ENCODE data around the gene IL1RAPL1. TPM values are rescaled to one million over a fixed set of nuclear protein-coding genes. Genes with fewer than 3 reads are reported as not detected.

IL1RAPL1 gene
- total RNA-seq, 5 donors from 2014 or later (not counting 1 experiment from before 2014, with no cell fraction given): not detected

GRCh38 chrX:29762006-29762405 is 1174.8 kb downstream of the IL1RAPL1 start:
- H3K4me3 ChIP-seq (ENCODE audit: control insufficient read depth in 1 of 2, extremely low read depth in 1 of 2, low read length in 1 of 2): no peak overlapping the region
- WGBS (ENCODE audit: insufficient coverage): no CpG with 5 or more reads among the region's 4 CpGs
- H3K9me3 ChIP-seq: peaks cover 2% of the 10 kb centered on the region
- no peaks in the 10 kb centered on the region for H3K36me3 Mint-ChIP-seq
- DNase-seq (no peak), ATAC-seq (replicated peaks in 1 of 4) (no peak)
- no peaks in the 10 kb centered on the region for H3K27me3 Mint-ChIP-seq
- H3K27me3 ChIP-seq (replicated peaks in 1 of 2; ENCODE audit: control insufficient read depth in 2 of 2, extremely low read depth in 1 of 2, insufficient read depth in 2 of 2, low read length in 1 of 2): no peaks in the 10 kb centered on the region
- H3K27ac Mint-ChIP-seq: no peak overlapping the region
- CTCF ChIA-PET: no interaction called here
- POLR2A ChIA-PET: no interaction called here
- no peaks in the 10 kb centered on the region for H3K4me1 ChIP-seq (ENCODE audit: control insufficient read depth in 1 of 2, extremely low read depth in 1 of 2, insufficient read depth in 2 of 2, low read length in 2 of 2)
- H3K9me3 Mint-ChIP-seq: no peaks in the 10 kb centered on the region
- no peaks in the 10 kb centered on the region for H3K36me3 ChIP-seq (ENCODE audit: control insufficient read depth in 2 of 2, extremely low read depth in 1 of 2, insufficient read depth in 1 of 2, low read length in 1 of 2)
- no peaks in the 10 kb centered on the region for H3K4me1 Mint-ChIP-seq
- H3K4me3 Mint-ChIP-seq: no peak overlapping the region
- no peak overlapping the region for H3K27ac ChIP-seq (ENCODE audit: low read length)

DNA sequence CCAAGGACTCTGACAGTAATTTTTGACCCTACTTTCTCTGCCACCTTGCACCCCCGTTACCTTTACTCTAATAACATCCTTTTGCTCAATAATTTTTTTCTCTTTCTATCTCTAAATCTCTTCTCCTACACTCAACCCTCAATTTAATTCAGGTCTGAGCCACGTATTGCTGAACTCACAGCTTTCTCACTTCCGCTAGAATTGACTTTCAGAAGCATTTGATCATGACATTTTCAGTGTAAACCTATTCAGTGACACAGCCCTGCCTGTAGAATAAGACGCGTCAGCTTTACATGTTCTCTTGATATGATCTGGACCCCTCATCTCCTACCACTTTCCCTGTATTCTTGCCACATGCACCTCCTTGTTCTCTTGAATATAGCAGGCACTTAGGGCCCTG is 1188.6 kb downstream of the IL1RAPL1 start:
- no peaks in the 10 kb centered on the region for H3K4me1 ChIP-seq (ENCODE audit: control insufficient read depth in 1 of 2, extremely low read depth in 1 of 2, insufficient read depth in 2 of 2, low read length in 2 of 2)
- Mint-ChIP-seq H3K27me3 (no peaks in the 10 kb centered on the region), H3K4me1 (no peaks in the 10 kb centered on the region), H3K4me3 (no peak overlapping the region), H3K9me3 (no peaks in the 10 kb centered on the region), H3K36me3 (no peaks in the 10 kb centered on the region), H3K27ac (no peak overlapping the region)
- no peaks in the 10 kb centered on the region for H3K27me3 ChIP-seq (replicated peaks in 1 of 2; ENCODE audit: control insufficient read depth in 2 of 2, extremely low read depth in 1 of 2, insufficient read depth in 2 of 2, low read length in 1 of 2)
- H3K36me3 ChIP-seq (ENCODE audit: control insufficient read depth in 2 of 2, extremely low read depth in 1 of 2, insufficient read depth in 1 of 2, low read length in 1 of 2): no peaks in the 10 kb centered on the region
- ATAC-seq (replicated peaks in 1 of 4): no peak
- H3K27ac ChIP-seq (ENCODE audit: low read length): no peak overlapping the region
- no peak for DNase-seq
- WGBS (ENCODE audit: insufficient coverage): 83% methylated on average over 4 of the region's 5 CpGs
- POLR2A ChIA-PET: no interaction called here
- CTCF ChIA-PET: no interaction called here
- H3K9me3 ChIP-seq: no peaks in the 10 kb centered on the region
- H3K4me3 ChIP-seq (ENCODE audit: control insufficient read depth in 1 of 2, extremely low read depth in 1 of 2, low read length in 1 of 2): no peak overlapping the region

GRCh38 chrX:29787656-29788055 is 1200.4 kb downstream of the IL1RAPL1 start:
- no CpG with 5 or more reads among the region's 2 CpGs for WGBS (ENCODE audit: insufficient coverage)
- H3K9me3 Mint-ChIP-seq: peaks cover 3 to 14% (median 4%) of the 10 kb centered on the region in 3 donors
- Histone ChIP-seq H3K27me3 (replicated peaks in 1 of 2; ENCODE audit: control insufficient read depth in 2 of 2, extremely low read depth in 1 of 2, insufficient read depth in 2 of 2, low read length in 1 of 2) (no peaks in the 10 kb centered on the region), H3K4me3 (ENCODE audit: control insufficient read depth in 1 of 2, extremely low read depth in 1 of 2, low read length in 1 of 2) (no peak overlapping the region), H3K36me3 (ENCODE audit: control insufficient read depth in 2 of 2, extremely low read depth in 1 of 2, insufficient read depth in 1 of 2, low read length in 1 of 2) (no peaks in the 10 kb centered on the region), H3K9me3 (no peaks in the 10 kb centered on the region), H3K4me1 (ENCODE audit: control insufficient read depth in 1 of 2, extremely low read depth in 1 of 2, insufficient read depth in 2 of 2, low read length in 2 of 2) (no peaks in the 10 kb centered on the region), H3K27ac (ENCODE audit: low read length) (no peak overlapping the region)
- no peaks in the 10 kb centered on the region for H3K4me1 Mint-ChIP-seq
- CTCF ChIA-PET: no interaction called here
- DNase-seq: no peak
- H3K36me3 Mint-ChIP-seq: no peaks in the 10 kb centered on the region
- ATAC-seq (replicated peaks in 1 of 4): no peak
- POLR2A ChIA-PET: no interaction called here
- no peak overlapping the region for H3K4me3 Mint-ChIP-seq
- H3K27me3 Mint-ChIP-seq: peaks cover 0 to 4% of the 10 kb centered on the region in 2 donors
- no peak overlapping the region for H3K27ac Mint-ChIP-seq

DNA sequence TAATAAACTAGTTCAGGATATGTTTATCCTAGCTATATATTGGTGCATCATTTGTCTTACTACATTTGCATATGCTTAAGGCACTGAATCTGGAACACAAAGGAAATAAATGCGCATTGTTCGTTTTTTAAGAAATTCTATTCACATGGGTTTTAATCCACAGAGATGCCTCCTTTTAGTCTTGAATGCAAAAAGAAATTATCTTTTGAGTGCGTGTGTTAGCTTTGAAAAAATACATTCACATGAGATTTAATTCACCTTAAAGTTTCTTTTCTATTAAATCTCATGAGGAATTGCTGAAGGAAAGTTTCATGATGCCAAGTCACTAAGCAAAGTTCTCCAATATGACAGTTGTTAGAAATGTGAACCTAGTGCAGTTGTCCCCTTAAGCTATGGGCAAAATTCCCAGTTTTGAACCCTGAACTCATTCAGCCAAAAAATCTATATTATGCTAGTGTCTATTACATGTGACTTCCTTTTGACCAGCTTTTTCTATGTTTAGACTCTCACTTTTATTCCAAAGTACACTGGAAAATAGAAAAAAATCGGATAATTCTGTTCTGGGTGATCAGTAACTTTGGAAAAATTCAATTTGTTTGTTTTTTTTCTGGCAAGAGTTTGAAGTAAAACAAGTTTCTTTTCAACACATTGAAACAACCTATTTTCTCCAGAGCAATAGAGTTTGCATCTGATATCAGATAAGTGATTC is 1201.9 kb downstream of the IL1RAPL1 start:
- Mint-ChIP-seq H3K4me1 (no peaks in the 10 kb centered on the region), H3K9me3 (peaks cover 0 to 9% (median 2%) of the 10 kb centered on the region in 3 donors), H3K36me3 (no peaks in the 10 kb centered on the region), H3K27me3 (peaks cover 0 to 3% of the 10 kb centered on the region in 2 donors), H3K4me3 (no peak overlapping the region), H3K27ac (no peak overlapping the region)
- ATAC-seq (replicated peaks in 1 of 4) (no peak), DNase-seq (no peak)
- POLR2A ChIA-PET: no interaction called here
- Histone ChIP-seq H3K9me3 (no peaks in the 10 kb centered on the region), H3K36me3 (ENCODE audit: control insufficient read depth in 2 of 2, extremely low read depth in 1 of 2, insufficient read depth in 1 of 2, low read length in 1 of 2) (no peaks in the 10 kb centered on the region), H3K27me3 (replicated peaks in 1 of 2; ENCODE audit: control insufficient read depth in 2 of 2, extremely low read depth in 1 of 2, insufficient read depth in 2 of 2, low read length in 1 of 2) (no peaks in the 10 kb centered on the region), H3K4me1 (ENCODE audit: control insufficient read depth in 1 of 2, extremely low read depth in 1 of 2, insufficient read depth in 2 of 2, low read length in 2 of 2) (no peaks in the 10 kb centered on the region), H3K4me3 (ENCODE audit: control insufficient read depth in 1 of 2, extremely low read depth in 1 of 2, low read length in 1 of 2) (no peak overlapping the region), H3K27ac (ENCODE audit: low read length) (no peak overlapping the region)
- no CpG with 5 or more reads among the region's 4 CpGs for WGBS (ENCODE audit: insufficient coverage)
- CTCF ChIA-PET: no interaction called here

- Histone ChIP-seq H3K4me1 (ENCODE audit: control insufficient read depth in 1 of 2, extremely low read depth in 1 of 2, insufficient read depth in 2 of 2, low read length in 2 of 2) (no peaks in the 10 kb centered on the region), H3K36me3 (ENCODE audit: control insufficient read depth in 2 of 2, extremely low read depth in 1 of 2, insufficient read depth in 1 of 2, low read length in 1 of 2) (no peaks in the 10 kb centered on the region), H3K9me3 (no peaks in the 10 kb centered on the region), H3K27me3 (replicated peaks in 1 of 2; ENCODE audit: control insufficient read depth in 2 of 2, extremely low read depth in 1 of 2, insufficient read depth in 2 of 2, low read length in 1 of 2) (no peaks in the 10 kb centered on the region), H3K27ac (ENCODE audit: low read length) (no peak overlapping the region), H3K4me3 (ENCODE audit: control insufficient read depth in 1 of 2, extremely low read depth in 1 of 2, low read length in 1 of 2) (no peak overlapping the region)
- Mint-ChIP-seq H3K4me3 (no peak overlapping the region), H3K27me3 (no peaks in the 10 kb centered on the region), H3K27ac (no peak overlapping the region), H3K36me3 (no peaks in the 10 kb centered on the region), H3K9me3 (no peaks in the 10 kb centered on the region), H3K4me1 (no peaks in the 10 kb centered on the region)
- DNase-seq: no peak
- ChIA-PET CTCF (no interaction called here), POLR2A (no interaction called here)
- ATAC-seq (replicated peaks in 1 of 4): no peak
- WGBS (ENCODE audit: insufficient coverage): no CpG with 5 or more reads among the region's 5 CpGs
Measured at GRCh38 chrX:29792335-29792734, 1205.1 kb downstream of the IL1RAPL1 start.

DNA sequence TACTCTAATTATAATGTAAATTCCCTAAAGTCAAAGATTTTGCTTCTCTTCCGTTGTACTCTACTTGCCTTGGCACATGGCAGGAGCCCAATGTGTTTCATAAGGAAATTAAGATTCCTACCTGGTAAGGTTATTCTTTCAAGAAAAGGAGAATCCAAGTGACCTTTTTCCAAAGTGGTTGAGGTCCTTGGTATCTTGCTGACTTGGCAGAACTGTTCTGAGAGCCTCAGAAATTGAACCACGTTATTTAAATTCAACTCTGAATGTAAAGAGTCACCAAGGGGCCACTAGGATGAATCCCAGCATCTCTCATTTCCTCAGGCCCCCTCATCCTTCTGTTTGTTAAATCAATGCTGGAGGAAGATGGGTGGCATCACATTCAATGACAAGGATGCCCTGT is 1209.9 kb downstream of the IL1RAPL1 start:
- no peaks in the 10 kb centered on the region for H3K36me3 ChIP-seq (ENCODE audit: control insufficient read depth in 2 of 2, extremely low read depth in 1 of 2, insufficient read depth in 1 of 2, low read length in 1 of 2)
- CTCF ChIA-PET: no interaction called here
- no peaks in the 10 kb centered on the region for H3K27me3 ChIP-seq (replicated peaks in 1 of 2; ENCODE audit: control insufficient read depth in 2 of 2, extremely low read depth in 1 of 2, insufficient read depth in 2 of 2, low read length in 1 of 2)

GRCh38 chrX:29798469-29798868 is 1211.2 kb downstream of the IL1RAPL1 start:
- Histone ChIP-seq H3K36me3 (ENCODE audit: control insufficient read depth in 2 of 2, extremely low read depth in 1 of 2, insufficient read depth in 1 of 2, low read length in 1 of 2) (no peaks in the 10 kb centered on the region), H3K27me3 (replicated peaks in 1 of 2; ENCODE audit: control insufficient read depth in 2 of 2, extremely low read depth in 1 of 2, insufficient read depth in 2 of 2, low read length in 1 of 2) (no peaks in the 10 kb centered on the region), H3K4me1 (ENCODE audit: control insufficient read depth in 1 of 2, extremely low read depth in 1 of 2, insufficient read depth in 2 of 2, low read length in 2 of 2) (no peaks in the 10 kb centered on the region), H3K9me3 (no peaks in the 10 kb centered on the region), H3K27ac (ENCODE audit: low read length) (no peak overlapping the region), H3K4me3 (ENCODE audit: control insufficient read depth in 1 of 2, extremely low read depth in 1 of 2, low read length in 1 of 2) (no peak overlapping the region)
- Mint-ChIP-seq H3K36me3 (no peaks in the 10 kb centered on the region), H3K9me3 (no peaks in the 10 kb centered on the region), H3K4me3 (no peak overlapping the region), H3K27me3 (no peaks in the 10 kb centered on the region), H3K4me1 (no peaks in the 10 kb centered on the region), H3K27ac (no peak overlapping the region)
- DNase-seq: no peak
- CTCF ChIA-PET: no interaction called here
- WGBS (ENCODE audit: insufficient coverage): no CpG with 5 or more reads among the region's 2 CpGs
- ATAC-seq (replicated peaks in 1 of 4): no peak
- POLR2A ChIA-PET: no interaction called here

More for the DNA sequence above, 1209.9 kb downstream of the IL1RAPL1 start:
- Histone ChIP-seq H3K9me3 (no peaks in the 10 kb centered on the region), H3K27ac (ENCODE audit: low read length) (no peak overlapping the region), H3K4me1 (ENCODE audit: control insufficient read depth in 1 of 2, extremely low read depth in 1 of 2, insufficient read depth in 2 of 2, low read length in 2 of 2) (no peaks in the 10 kb centered on the region), H3K4me3 (ENCODE audit: control insufficient read depth in 1 of 2, extremely low read depth in 1 of 2, low read length in 1 of 2) (no peak overlapping the region)
- Mint-ChIP-seq H3K36me3 (no peaks in the 10 kb centered on the region), H3K27ac (no peak overlapping the region), H3K9me3 (no peaks in the 10 kb centered on the region), H3K4me1 (no peaks in the 10 kb centered on the region), H3K27me3 (no peaks in the 10 kb centered on the region), H3K4me3 (no peak overlapping the region)
- DNase-seq (no peak), ATAC-seq (replicated peaks in 1 of 4) (no peak)
- WGBS (ENCODE audit: insufficient coverage): no CpG with 5 or more reads among the region's 2 CpGs
- POLR2A ChIA-PET: no interaction called here

Data from T-cell (primary cell).